OCI-LY1 (cell line): ENCODE results near the gene GUCA1A.

Source experiments
- H2AFZ ChIP-seq: fragments of 200-600 bp; sonication (generic), shearing (Covaris generic); 2 replicates; pipeline ENCODE4 v1.6.0; 2014; ENCODE audit warnings: antibody characterized with exemption, mild to moderate bottlenecking, low read length
- H3F3A ChIP-seq: fragments of 200-600 bp; sonication (generic), shearing (Covaris generic); 2 replicates; pipeline ENCODE4 v1.6.0; 2014; ENCODE audit warnings: mild to moderate bottlenecking, antibody characterized with exemption, low read length, moderate library complexity; ENCODE audit not compliant: insufficient read depth
- H3K27ac ChIP-seq: fragments of 200-600 bp; sonication (generic); 2 replicates; pipeline ENCODE4 v1.5.1; 2014; ENCODE audit warnings: low read length, mixed run types, mild to moderate bottlenecking, low read depth; ENCODE audit not compliant: poor library complexity, severe bottlenecking
- H3K27me3 ChIP-seq: fragments of 200-600 bp; sonication (generic); 2 replicates; pipeline ENCODE4 v1.6.0; 2014; ENCODE audit warnings: antibody characterized with exemption, mild to moderate bottlenecking, low read length, moderate library complexity; ENCODE audit not compliant: insufficient read depth
- H3K36me3 ChIP-seq: fragments of 200-600 bp; sonication (generic); 2 replicates; pipeline ENCODE4 v1.6.1; 2014; ENCODE audit warnings: mild to moderate bottlenecking, antibody characterized with exemption, low read length, moderate library complexity, mixed read lengths; ENCODE audit not compliant: insufficient read depth
- H3K4me1 ChIP-seq: fragments of 200-600 bp; sonication (generic); 2 replicates; pipeline ENCODE4 v1.5.1; 2014; ENCODE audit warnings: mild to moderate bottlenecking, low read length, moderate library complexity; ENCODE audit not compliant: insufficient read depth, severe bottlenecking
- H3K4me2 ChIP-seq: fragments of 200-600 bp; sonication (generic), shearing (Covaris generic); 2 replicates; pipeline ENCODE4 v1.6.1; 2014; ENCODE audit warnings: low read length
- H3K4me3 ChIP-seq: fragments of 200-600 bp; sonication (generic); 2 replicates; pipeline ENCODE4 v1.5.1; 2014; ENCODE audit warnings: low read length, low read depth, mild to moderate bottlenecking, mixed read lengths; ENCODE audit not compliant: poor library complexity, severe bottlenecking
- H3K79me2 ChIP-seq: fragments of 200-600 bp; shearing (Covaris generic); 2 replicates; pipeline ENCODE4 v1.6.1; 2016; ENCODE audit warnings: mixed run types, low read length, mixed read lengths; ENCODE audit not compliant: insufficient read depth
- H3K9ac ChIP-seq: fragments of 200-600 bp; sonication (generic), shearing (Covaris generic); 2 replicates; pipeline ENCODE4 v1.6.1; 2014; ENCODE audit warnings: mild to moderate bottlenecking, low read length, mixed read lengths
- H3K9me2 ChIP-seq: fragments of 200-600 bp; sonication (generic), shearing (Covaris generic); 2 replicates; pipeline ENCODE4 v1.6.1; 2014; ENCODE audit warnings: low read depth, mild to moderate bottlenecking, low read length, mixed read lengths
- H3K9me3 ChIP-seq: fragments of 200-600 bp; shearing (Covaris generic); 2 replicates; pipeline ENCODE4 v1.6.1; 2014; ENCODE audit warnings: low read length, mixed read lengths
- H4K20me1 ChIP-seq: fragments of 200-600 bp; sonication (generic), shearing (Covaris generic); 2 replicates; pipeline ENCODE4 v1.6.0; 2016; ENCODE audit warnings: mild to moderate bottlenecking, low read length; ENCODE audit not compliant: insufficient read depth
- EZH2 ChIP-seq: fragments of 200-600 bp; sonication (generic), shearing (Covaris generic); IDR thresholded peaks from 2 replicates; pipeline ENCODE4 v1.8.0; 2017; ENCODE audit warnings: borderline replicate concordance, mixed run types, mild to moderate bottlenecking, antibody characterized with exemption, low read length, moderate library complexity, mixed read lengths
- TF ChIP-seq, protein P1 (sequence below): fragments of 200-600 bp; sonication (generic), shearing (Covaris generic); IDR thresholded peaks from 2 replicates; pipeline ENCODE4 v1.5.1; 2017; ENCODE audit warnings: mild to moderate bottlenecking, antibody characterized with exemption, low read length, moderate library complexity, mixed read lengths

The GUCA1A gene

DNA sequence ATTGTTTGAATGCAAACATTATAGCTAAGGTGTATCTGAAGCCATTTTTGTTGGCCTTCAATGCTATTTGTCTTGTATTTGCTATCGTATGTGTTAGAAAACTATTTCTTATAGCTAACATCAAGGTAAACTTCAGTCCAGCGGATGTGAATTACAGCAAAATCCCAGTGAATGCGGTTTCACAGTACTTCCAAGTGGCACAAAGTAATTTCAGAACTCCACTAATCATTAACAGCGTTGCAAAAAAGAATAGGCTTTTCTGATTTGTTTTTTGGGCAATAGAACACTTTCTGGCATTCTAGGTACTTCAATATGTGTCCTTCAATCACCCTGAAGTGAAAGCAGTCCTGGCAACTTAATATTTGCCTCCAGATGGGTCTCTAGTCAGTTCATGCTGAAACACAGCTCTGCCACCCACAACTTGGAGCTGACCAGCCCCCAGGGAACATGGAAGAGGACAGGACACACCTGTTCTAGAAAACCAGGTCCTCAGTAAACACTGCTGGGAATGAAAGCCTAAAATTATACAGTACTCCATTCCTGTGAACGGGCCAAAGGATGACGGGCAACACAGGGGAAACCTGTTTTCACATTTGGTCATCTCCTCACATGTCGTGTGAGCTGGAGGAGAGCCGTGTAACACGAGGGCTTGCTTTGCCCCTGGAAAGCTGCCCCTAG, 54.1 kb downstream of the GUCA1A start:
- Histone ChIP-seq H3K27ac (no peak overlapping the region), H4K20me1 (no peaks in the 10 kb centered on the region), H3K27me3 (0 out of 2 replicates have a peak, but pooled peaks cover 4% of the 10 kb centered on the region), H3K9ac (no peak overlapping the region), H3F3A (no peaks in the 10 kb centered on the region), H3K9me3 (no peaks in the 10 kb centered on the region), H3K4me1 (no peaks in the 10 kb centered on the region), H3K4me3 (no peak overlapping the region), H3K36me3 (no peaks in the 10 kb centered on the region), H2AFZ (no peak overlapping the region), H3K79me2 (no peaks in the 10 kb centered on the region), H3K9me2 (no peaks in the 10 kb centered on the region), H3K4me2 (no peak overlapping the region)
- no peak for TF ChIP-seq EZH2
- TF ChIP-seq, protein P1, sequence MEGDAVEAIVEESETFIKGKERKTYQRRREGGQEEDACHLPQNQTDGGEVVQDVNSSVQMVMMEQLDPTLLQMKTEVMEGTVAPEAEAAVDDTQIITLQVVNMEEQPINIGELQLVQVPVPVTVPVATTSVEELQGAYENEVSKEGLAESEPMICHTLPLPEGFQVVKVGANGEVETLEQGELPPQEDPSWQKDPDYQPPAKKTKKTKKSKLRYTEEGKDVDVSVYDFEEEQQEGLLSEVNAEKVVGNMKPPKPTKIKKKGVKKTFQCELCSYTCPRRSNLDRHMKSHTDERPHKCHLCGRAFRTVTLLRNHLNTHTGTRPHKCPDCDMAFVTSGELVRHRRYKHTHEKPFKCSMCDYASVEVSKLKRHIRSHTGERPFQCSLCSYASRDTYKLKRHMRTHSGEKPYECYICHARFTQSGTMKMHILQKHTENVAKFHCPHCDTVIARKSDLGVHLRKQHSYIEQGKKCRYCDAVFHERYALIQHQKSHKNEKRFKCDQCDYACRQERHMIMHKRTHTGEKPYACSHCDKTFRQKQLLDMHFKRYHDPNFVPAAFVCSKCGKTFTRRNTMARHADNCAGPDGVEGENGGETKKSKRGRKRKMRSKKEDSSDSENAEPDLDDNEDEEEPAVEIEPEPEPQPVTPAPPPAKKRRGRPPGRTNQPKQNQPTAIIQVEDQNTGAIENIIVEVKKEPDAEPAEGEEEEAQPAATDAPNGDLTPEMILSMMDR, result no peak

- H3K4me1 ChIP-seq, result no peaks in the 10 kb centered on the region
- no peak overlapping the region for H3K27ac ChIP-seq
- H3K9me3 ChIP-seq, result no peaks in the 10 kb centered on the region
- no peak overlapping the region for H3K4me3 ChIP-seq
- no peaks in the 10 kb centered on the region for H4K20me1 ChIP-seq
- TF ChIP-seq, protein P1, result no peak
- TF ChIP-seq EZH2, result no peak
- H3K9ac ChIP-seq, result no peak overlapping the region
- no peak overlapping the region for H3K4me2 ChIP-seq
- H3K27me3 ChIP-seq, result 0 out of 2 replicates have a peak, but pooled peaks cover 4% of the 10 kb centered on the region
- H2AFZ ChIP-seq, result no peak overlapping the region
- H3K9me2 ChIP-seq, result no peaks in the 10 kb centered on the region
- H3F3A ChIP-seq, result no peaks in the 10 kb centered on the region
- no peaks in the 10 kb centered on the region for H3K36me3 ChIP-seq
- no peaks in the 10 kb centered on the region for H3K79me2 ChIP-seq
Observed at GRCh38 chr6:42228305-42228704, 55.1 kb downstream of the GUCA1A start.
